ENCODE results near the gene FZD4.

FZD4 gene

DNA sequence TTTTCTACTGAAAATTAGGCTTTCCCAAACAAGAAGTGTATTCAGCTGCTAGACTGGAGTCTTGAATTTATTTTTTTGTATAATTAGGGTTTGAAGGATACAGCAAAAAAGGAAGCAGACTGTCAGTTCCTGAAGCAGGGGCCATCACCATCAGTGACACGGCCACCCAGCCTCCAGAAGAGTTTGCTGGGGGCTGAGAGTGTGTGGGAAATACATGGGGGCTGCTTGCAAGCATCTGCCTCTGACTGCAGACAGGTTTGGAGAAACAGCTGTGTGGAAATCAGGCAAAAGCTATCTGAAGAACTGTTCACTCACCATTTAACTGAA is 23.0 kb downstream of the FZD4 start:
- TF ChIP-seq, protein P1, sequence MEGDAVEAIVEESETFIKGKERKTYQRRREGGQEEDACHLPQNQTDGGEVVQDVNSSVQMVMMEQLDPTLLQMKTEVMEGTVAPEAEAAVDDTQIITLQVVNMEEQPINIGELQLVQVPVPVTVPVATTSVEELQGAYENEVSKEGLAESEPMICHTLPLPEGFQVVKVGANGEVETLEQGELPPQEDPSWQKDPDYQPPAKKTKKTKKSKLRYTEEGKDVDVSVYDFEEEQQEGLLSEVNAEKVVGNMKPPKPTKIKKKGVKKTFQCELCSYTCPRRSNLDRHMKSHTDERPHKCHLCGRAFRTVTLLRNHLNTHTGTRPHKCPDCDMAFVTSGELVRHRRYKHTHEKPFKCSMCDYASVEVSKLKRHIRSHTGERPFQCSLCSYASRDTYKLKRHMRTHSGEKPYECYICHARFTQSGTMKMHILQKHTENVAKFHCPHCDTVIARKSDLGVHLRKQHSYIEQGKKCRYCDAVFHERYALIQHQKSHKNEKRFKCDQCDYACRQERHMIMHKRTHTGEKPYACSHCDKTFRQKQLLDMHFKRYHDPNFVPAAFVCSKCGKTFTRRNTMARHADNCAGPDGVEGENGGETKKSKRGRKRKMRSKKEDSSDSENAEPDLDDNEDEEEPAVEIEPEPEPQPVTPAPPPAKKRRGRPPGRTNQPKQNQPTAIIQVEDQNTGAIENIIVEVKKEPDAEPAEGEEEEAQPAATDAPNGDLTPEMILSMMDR (IDR thresholded peaks at IDR 0.05; ENCODE audit: control extremely low read depth, extremely low read depth, low read depth, missing control alignments) = no peak
- ChIA-PET POLR2A (no interaction called here), CTCF (interaction anchor here (1.3 kb wide), 1 partner anchor 9 kb away, joined by 3 read pairs; no protein-coding TSS in a partner anchor)
- no peak for DNase-seq (ENCODE audit: extremely low spot score)

DNA sequence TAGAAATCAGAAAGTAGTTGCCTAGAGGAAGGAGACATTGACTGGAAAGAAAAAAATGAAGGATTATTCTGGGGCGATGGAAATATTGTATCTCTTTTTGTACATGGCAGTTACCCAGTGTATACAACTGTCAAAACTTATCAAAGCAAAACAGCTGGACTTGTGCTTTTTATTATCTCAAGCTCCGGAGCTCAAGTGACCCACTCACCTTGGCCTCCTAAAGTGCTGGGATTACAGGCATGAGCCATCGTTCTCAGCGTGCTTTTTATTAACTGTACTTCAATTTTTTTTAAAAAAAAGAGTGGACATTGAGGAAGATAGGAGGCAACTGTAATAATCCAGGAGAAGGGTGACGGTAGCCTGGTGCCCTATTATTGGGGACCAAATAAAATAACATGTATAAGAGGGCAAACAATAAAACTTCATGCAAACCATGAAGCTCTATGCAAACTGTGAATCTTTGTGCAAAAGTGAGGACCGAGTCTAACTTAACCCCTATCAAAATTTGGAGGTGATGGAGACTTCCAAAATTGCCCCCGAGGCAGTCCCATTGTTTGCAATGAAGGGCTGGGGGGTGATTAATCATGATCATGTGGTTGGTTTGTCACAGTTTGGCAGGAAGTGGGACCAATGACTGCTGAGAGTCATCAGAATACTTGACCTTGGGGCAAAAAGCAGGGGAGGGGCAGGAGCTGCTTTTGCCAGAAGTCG is 23.5 kb downstream of the FZD4 start:
- TF ChIP-seq, protein P1 (IDR thresholded peaks at IDR 0.05; ENCODE audit: control extremely low read depth, extremely low read depth, low read depth, missing control alignments) = no peak
- DNase-seq (ENCODE audit: extremely low spot score) = no peak
- ChIA-PET POLR2A (no interaction called here), CTCF (interaction anchor here (1.3 kb wide), 1 partner anchor 9 kb away, joined by 3 read pairs; no protein-coding TSS in a partner anchor)

DNA sequence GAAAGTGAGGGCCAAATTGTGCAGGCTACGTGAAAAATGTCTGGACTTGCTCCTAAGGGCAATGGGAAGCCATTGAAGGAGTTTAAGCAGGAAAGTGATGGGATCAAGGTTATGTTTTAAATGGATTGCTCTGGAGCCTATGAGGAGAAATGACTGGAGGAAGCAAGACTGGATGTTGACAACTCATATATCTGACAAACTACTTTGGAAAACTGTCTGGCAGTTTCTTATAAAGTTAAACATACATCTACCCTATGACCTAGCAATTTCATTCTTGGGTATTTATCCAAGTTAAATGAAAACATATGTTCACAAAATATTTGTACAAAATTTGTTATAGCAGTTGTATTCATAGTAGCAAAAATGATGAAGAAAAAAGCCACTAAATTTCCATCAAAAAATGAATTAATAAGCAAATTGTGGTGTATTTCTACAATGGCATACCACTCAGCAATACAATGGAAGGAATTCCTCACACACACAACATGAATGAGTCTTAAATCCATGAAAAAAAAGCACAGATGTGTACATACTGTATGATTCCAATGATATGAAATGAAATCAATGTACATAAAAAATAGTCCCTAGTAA is 24.1 kb downstream of the FZD4 start:
- ChIA-PET POLR2A (no interaction called here), CTCF (interaction anchor here (0.7 to 1.7 kb wide), 2 partner anchors 8 to 10 kb away, joined by 3 to 9 read pairs; no protein-coding TSS in a partner anchor)
- TF ChIP-seq, protein P1 (IDR thresholded peaks at IDR 0.05; ENCODE audit: control extremely low read depth, extremely low read depth, low read depth, missing control alignments) = no peak
- DNase-seq (ENCODE audit: extremely low spot score) = no peak

DNA sequence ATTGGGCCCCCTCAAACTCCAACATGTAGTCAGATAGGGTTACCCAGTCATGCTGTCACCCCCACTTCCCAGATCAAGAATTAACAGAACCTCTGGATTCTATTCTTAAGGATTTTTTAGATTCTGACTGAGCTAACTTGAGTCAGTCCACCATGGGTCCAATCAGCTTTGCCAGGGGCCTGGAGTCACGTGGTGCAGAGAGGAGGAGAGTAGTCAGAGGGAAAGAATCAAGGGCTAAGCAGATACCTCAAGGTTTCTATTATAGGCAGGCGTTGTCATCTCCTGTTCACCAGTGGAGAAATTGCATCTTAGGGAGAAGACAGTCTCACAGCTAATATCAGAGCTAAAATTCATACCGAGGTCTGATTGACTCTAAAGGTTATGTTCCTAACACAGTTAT is 28.2 kb downstream of the FZD4 start:
- TF ChIP-seq, protein P1 (IDR thresholded peaks at IDR 0.05; ENCODE audit: control extremely low read depth, extremely low read depth, low read depth, missing control alignments) = no peak
- no peak for DNase-seq (ENCODE audit: extremely low spot score)
- ChIA-PET POLR2A (no interaction called here), CTCF (interaction anchor here (0.9 to 2.9 kb wide), 3 partner anchors 9 to 56 kb away, joined by 4 to 20 read pairs (median 4); no protein-coding TSS in a partner anchor)

DNA sequence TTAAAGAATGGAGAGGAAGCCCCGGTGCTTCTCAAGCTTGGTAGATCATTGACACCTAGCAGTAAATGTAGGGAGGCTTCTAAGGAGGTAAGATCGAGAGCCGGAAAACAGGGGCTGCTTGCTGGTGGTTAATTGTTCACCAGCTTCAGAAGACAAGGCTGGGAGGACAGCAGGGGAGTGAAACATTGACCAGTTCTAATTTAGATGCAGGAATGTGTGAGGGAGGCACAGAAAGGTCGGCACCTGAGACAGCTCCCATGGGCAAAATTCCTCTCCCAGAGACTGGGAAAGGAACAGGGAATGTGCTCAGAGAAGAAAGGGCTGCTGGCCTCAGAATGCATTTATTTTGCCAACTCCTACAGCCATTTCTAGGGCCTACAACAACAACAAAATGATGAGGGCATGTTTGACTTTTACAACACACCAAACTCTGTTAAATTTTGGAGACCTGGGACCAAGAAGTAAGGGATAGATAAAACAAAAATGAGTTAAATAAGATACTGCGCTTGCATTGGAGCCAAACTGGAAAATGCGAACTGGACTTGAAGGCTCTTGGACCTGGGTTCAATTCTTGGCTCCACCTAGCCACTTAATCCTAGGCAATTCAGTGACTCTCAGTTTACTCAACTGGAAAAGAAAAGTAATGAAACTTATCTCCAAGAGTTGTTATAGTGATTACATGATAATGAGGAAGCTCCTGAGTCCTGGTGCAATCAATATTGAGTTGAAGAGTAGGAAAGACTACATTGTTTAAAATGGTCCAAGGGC is 31.0 kb downstream of the FZD4 start:
- TF ChIP-seq, protein P1 (IDR thresholded peaks at IDR 0.05; ENCODE audit: control extremely low read depth, extremely low read depth, low read depth, missing control alignments) = no peak
- no peak for DNase-seq (ENCODE audit: extremely low spot score)
- POLR2A ChIA-PET = no interaction called here
- CTCF ChIA-PET = interaction anchor here (0.7 to 2.0 kb wide), 4 partner anchors 8 to 365 kb away, joined by 3 to 6 read pairs (median 3); no protein-coding TSS in a partner anchor

DNA sequence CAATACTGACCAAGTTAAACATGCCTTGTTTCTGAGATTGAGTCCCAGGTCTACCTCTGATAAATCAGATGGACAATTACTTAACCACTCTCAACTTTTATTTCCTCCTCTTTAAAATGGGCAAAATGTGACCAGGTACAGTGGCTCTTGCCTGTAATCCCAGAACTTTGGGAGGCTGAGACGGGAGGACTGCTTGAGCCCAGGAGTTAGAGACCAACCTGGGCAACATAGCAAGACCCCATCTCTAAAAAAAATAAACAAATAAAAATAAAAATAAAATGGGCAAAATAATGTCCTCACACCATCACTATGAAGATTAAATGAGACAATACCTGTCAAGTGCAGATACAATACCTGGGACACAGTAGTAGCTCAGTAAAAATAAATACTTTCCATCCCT is 33.0 kb downstream of the FZD4 start:
- TF ChIP-seq, protein P1 (IDR thresholded peaks at IDR 0.05; ENCODE audit: control extremely low read depth, extremely low read depth, low read depth, missing control alignments) = no peak
- ChIA-PET POLR2A (no interaction called here), CTCF (interaction anchor here (1.8 to 2.8 kb wide), 2 partner anchors 17 to 51 kb away, joined by 6 to 11 read pairs; no protein-coding TSS in a partner anchor)
- DNase-seq (ENCODE audit: extremely low spot score) = no peak

Data from GM10248 (cell line).